ES-I3 (cell line): ENCODE data around the gene PITX2.
A peak's percentile ranks its signal among the peaks of the same experiment; 100 is the strongest.

Source experiments
- H3K36me3 ChIP-seq: 2 replicates; pipeline ENCODE4 v1.6.1; 2013; ENCODE audit warnings: mild to moderate bottlenecking, low read length, control low read depth, moderate library complexity; ENCODE audit not compliant: insufficient read depth
- H3K4me1 ChIP-seq: 2 replicates; pipeline ENCODE4 v1.6.1; 2013; ENCODE audit warnings: mild to moderate bottlenecking, control low read depth, low read length; ENCODE audit not compliant: insufficient read depth
- H3K9ac ChIP-seq: 2 replicates; pipeline ENCODE4 v1.6.1; 2013; ENCODE audit warnings: low read depth, mild to moderate bottlenecking, low read length, moderate library complexity
- H3K9me3 ChIP-seq: 2 replicates; pipeline ENCODE4 v1.6.1; 2013; ENCODE audit warnings: mild to moderate bottlenecking, low read length, moderate library complexity; ENCODE audit not compliant: control insufficient read depth, insufficient read depth

PITX2 gene

GRCh38 chr4:110641218-110641617 is 18.3 kb upstream of the PITX2 start:
- peaks cover 27% of the 10 kb centered on the region; the same call in 1 of the 2 replicates for H3K4me1 ChIP-seq
- peak overlapping the region; percentile 31; the same call in 1 of the 2 replicates for H3K9ac ChIP-seq
- no peaks in the 10 kb centered on the region for H3K9me3 ChIP-seq
- H3K36me3 ChIP-seq: no peaks in the 10 kb centered on the region

GRCh38 chr4:110640576-110640975 is 17.7 kb upstream of the PITX2 start:
- H3K36me3 ChIP-seq: no peaks in the 10 kb centered on the region
- no peaks in the 10 kb centered on the region for H3K9me3 ChIP-seq
- peaks cover 27% of the 10 kb centered on the region; the same call in 1 of the 2 replicates for H3K4me1 ChIP-seq
- H3K9ac ChIP-seq: no peak overlapping the region; the same call in 1 of the 2 replicates

- H3K36me3 ChIP-seq: no peaks in the 10 kb centered on the region
- H3K4me1 ChIP-seq: peaks cover 33% of the 10 kb centered on the region; the same call in 1 of the 2 replicates
Measured at GRCh38 chr4:110639207-110640090, 16.6 kb upstream of the PITX2 start.

GRCh38 chr4:110638089-110638746 is 15.3 kb upstream of the PITX2 start:
- peaks cover 26% of the 10 kb centered on the region; the same call in 1 of the 2 replicates for H3K4me1 ChIP-seq
- H3K9ac ChIP-seq: peak overlapping the region; percentile 72; the same call in 1 of the 2 replicates
- H3K9me3 ChIP-seq: no peaks in the 10 kb centered on the region
- no peaks in the 10 kb centered on the region for H3K36me3 ChIP-seq

More at GRCh38 chr4:110639207-110640090, 16.6 kb upstream of the PITX2 start:
- Histone ChIP-seq H3K9me3 (no peaks in the 10 kb centered on the region), H3K9ac (peak overlapping the region; percentile 26)

- H3K4me1 ChIP-seq: peaks cover 25% of the 10 kb centered on the region; the same call in 1 of the 2 replicates
- H3K36me3 ChIP-seq: no peaks in the 10 kb centered on the region
- no peaks in the 10 kb centered on the region for H3K9me3 ChIP-seq
- H3K9ac ChIP-seq: peak overlapping the region; percentile 72; the same call in 1 of the 2 replicates
Measured at GRCh38 chr4:110637408-110638088, 14.7 kb upstream of the PITX2 start.

GRCh38 chr4:110636680-110637407 is 14.0 kb upstream of the PITX2 start:
- peak overlapping the region; percentile 72; the same call in 1 of the 2 replicates for H3K9ac ChIP-seq
- H3K4me1 ChIP-seq: peaks cover 21% of the 10 kb centered on the region; the same call in 1 of the 2 replicates
- no peaks in the 10 kb centered on the region for H3K36me3 ChIP-seq
- no peaks in the 10 kb centered on the region for H3K9me3 ChIP-seq

- Histone ChIP-seq H3K36me3 (no peaks in the 10 kb centered on the region), H3K4me1 (peaks cover 17% of the 10 kb centered on the region; the same call in 1 of the 2 replicates), H3K9me3 (no peaks in the 10 kb centered on the region), H3K9ac (peak overlapping the region; percentile 72; the same call in 1 of the 2 replicates)
Measured at GRCh38 chr4:110636171-110636679, 13.3 kb upstream of the PITX2 start.

GRCh38 chr4:110635163-110635865 is 12.4 kb upstream of the PITX2 start:
- Histone ChIP-seq H3K4me1 (peaks cover 12% of the 10 kb centered on the region), H3K9ac (no peak overlapping the region), H3K9me3 (no peaks in the 10 kb centered on the region), H3K36me3 (no peaks in the 10 kb centered on the region)

- H3K36me3 ChIP-seq: no peaks in the 10 kb centered on the region
- H3K9ac ChIP-seq: peak overlapping the region; percentile 21; the same call in 1 of the 2 replicates
- no peaks in the 10 kb centered on the region for H3K9me3 ChIP-seq
- H3K4me1 ChIP-seq: peaks cover 12% of the 10 kb centered on the region
Measured at GRCh38 chr4:110634350-110635162, 11.7 kb upstream of the PITX2 start.

- Histone ChIP-seq H3K36me3 (no peaks in the 10 kb centered on the region), H3K9me3 (no peaks in the 10 kb centered on the region), H3K9ac (peak overlapping the region; percentile 21; the same call in 1 of the 2 replicates), H3K4me1 (peaks cover 12% of the 10 kb centered on the region)
Measured at GRCh38 chr4:110633358-110634341, 10.8 kb upstream of the PITX2 start.

- no peaks in the 10 kb centered on the region for H3K36me3 ChIP-seq
- peak overlapping the region; percentile 55; the same call in 1 of the 2 replicates for H3K9ac ChIP-seq
- H3K9me3 ChIP-seq: no peaks in the 10 kb centered on the region
- H3K4me1 ChIP-seq: peaks cover 11% of the 10 kb centered on the region
Measured at GRCh38 chr4:110632506-110633357, 9.9 kb upstream of the PITX2 start.
